NCI-H1092 treated with DMSO at 0.1 percent for 48 hours (cell line): ENCODE measurements around the gene GABBR2.

Experiments
- DNase-seq: peaks from one replicate; lab custom pipeline; 2025; lab: John Stamatoyannopoulos, UW

GABBR2 gene

DNA sequence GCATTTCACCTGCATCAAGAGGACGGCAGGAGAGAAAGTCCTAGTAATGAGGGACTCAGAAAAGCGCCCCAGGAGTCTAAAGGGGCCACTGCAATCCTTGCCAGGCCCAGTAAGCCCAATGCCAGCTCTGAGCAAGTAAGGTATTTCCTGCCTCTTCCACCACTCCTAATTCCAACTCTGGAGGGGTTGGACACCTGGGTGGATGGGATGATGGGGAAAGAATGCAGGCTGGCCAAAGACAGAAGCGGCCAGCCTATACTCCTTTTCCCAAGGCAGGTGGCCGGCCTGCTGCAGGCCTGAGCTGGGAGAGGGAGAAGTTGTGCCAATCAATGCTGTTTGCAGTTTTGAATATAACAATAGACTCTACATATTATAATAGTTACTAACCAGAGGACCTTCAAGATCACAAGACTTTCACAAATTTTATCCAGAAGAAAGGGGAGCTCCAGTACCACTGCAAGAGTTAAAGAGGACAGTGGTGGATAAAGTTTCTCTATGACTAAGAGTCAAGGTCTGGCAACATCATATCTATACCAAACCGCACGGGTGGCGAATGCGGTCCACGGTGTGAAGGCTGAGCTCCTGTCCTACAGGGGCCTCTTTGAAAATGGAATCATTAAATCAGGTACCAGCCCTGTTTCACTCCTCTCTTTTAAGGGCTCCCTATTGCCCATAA is 338.3 kb downstream of the GABBR2 start:
- no peak for DNase-seq

DNA sequence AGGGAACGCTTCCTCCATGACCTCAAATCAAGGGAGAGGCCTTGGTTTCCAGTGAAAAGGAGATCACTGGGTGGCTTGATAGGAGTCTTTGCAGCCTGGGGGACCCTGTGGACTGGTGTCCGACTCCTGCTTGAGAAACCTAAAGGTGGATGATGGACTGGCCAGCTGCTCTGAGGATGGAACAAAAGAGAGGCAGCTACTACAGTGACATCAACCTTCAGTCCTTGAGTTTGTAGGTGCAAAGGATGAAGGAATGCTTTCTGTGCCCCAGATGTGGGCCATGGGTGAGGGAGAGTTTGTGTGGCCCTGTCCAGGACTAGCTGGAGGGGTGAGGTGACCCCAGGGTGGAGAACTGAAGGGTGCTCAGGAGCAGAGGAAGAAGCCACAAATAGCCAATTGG is 338.8 kb downstream of the GABBR2 start:
- no peak for DNase-seq

DNA sequence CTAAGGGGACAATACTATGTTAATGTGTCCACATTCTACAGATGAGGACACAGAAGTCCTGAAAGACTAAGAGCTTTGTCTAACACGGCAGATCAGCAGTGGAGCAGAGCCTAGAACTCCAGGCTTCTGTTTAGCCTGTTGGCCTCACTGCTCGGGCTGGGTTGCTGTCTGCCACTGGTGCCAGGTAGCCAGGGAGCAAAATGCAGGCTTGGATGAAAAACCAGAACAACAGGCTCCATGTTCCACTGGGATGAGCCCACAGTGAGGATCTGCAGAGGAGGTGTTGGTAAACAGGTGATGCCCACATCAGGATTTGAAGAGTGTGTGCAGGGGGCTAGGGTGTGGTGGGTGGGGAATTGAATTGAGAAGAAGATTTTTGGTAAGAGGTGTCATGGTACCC is 339.3 kb downstream of the GABBR2 start:
- no peak for DNase-seq

DNA sequence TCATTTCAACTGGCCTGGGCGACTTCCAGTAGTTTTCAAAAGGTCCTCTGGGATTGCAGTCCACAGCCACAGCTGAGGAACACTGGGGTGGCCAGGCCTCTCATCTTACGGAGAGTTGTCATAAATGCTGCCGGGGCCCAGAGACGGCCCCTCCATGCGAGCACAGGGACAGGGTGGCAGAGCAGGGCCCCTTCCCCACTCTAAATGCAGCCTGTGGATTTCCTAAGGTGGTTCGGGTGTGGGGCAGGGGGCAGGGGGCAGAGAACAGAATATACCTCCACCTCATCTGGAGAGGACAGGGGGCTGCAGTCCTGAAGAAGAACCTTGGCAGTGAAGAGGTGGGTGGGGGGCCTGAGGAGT is 339.7 kb downstream of the GABBR2 start:
- no peak for DNase-seq

DNA sequence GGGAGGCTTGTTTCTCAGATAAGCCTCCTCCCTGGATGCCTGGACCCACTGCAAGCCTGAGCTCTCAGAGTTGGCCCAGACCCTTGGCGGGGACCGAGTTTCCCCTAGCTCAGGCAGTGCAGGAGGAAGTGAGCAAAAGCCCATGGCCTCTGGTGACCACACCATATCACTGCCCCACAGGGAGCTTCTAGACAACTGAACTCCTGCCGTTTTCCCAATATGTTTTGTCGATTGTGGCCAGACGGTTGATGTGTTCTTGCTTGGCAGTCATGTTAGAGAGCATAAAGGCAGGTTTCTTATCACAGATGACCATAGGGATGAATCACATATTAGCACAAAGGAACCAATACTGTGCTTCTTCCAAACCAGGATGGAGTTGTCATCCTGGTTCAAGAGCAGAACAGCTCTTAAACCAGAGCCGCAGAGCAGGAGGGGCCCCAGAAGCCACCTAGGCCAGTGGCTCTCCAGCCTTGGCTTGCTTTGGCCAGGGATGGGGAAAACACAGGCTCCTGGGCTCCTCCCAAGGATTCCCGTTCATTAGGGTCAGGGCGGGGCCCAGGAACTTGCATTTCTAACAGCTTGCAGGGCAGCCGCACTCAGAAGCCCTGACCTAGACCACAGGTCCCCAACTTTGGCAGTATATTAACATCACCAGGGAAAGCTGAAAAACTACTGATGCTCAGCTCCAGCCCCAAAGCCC is 340.2 kb downstream of the GABBR2 start:
- DNase-seq: no peak

DNA sequence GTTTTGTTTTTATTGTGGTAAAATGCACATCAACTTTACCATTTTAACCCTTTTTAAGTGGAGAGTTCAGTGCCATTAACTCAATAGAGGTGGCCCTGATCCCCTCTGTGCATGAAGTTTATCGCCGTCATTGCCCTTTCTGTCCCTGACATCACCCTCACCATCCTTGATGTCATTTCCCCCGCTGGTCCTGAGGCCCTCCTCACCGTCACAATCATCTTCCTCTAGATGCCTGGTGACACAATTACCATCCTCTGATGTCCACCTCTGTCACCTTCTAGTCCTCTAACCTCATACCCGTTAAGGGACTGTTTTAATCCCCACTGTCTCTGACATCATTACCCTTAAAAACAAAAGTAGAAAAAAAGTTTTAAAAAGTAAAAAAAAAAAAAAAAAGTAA is 340.8 kb downstream of the GABBR2 start:
- no peak for DNase-seq

DNA sequence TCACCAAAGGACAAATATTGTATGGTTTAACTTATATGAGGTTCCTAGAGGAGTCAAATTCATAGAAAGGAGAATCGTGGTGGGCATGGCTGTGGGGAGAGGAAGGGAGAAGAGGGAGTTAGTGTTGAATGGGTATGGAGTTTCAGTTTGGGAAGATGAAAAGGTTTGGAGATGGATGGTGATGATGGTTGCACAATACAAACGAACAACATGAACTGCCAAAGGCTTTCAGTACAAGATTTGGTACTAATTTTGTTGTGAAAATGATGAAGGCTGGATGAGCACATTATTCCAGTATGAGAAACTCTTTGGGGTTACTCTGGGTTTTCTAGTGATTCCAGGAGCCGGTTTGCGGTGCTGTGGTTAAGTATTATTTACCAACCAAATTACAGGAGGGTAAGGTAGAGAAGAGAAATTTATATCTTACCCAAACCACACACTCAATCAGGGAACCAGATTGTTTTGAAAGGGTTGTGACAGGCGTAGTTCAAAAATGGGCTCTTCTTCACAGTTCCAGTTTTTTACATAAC is 341.3 kb downstream of the GABBR2 start:
- no peak for DNase-seq

DNA sequence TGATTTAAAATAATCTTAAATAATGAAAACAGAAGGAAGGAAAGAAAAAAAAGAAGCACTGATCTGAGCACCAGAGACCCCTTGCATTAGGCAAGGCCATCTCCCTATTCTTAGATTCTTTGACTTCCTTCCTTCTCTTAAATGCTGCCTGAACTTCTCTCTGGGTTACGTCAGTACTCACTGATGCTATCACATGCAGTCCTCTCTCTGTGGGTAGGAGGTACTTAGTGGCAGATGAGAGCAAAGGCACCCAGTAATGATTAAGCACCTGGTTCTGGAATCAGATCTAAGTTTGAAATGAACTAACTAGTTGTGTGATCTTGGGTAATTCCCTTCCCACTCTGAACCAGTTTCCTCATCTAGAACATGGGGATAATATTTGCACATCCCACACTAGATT is 343.0 kb downstream of the GABBR2 start:
- DNase-seq: no peak

DNA sequence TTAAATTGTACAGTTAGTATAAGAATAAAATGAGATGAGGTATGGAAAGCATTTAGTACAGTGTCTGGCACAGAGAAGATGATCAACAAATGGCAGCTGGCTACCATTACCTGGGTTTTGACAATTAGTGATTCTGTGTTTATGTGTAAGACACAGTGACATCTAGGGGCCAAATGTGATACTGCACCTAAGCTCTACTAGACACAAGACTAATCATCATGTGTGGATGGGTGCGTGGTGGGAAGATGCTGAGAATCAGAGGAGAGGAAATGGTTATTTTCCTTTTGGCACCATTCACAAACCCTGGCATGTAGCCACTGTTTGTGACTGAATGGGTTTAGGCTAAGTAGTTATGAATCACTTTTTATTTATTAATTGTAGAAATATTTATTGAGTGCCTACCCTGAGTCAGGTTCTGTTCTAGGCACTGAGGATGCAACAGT is 343.5 kb downstream of the GABBR2 start:
- no peak for DNase-seq

DNA sequence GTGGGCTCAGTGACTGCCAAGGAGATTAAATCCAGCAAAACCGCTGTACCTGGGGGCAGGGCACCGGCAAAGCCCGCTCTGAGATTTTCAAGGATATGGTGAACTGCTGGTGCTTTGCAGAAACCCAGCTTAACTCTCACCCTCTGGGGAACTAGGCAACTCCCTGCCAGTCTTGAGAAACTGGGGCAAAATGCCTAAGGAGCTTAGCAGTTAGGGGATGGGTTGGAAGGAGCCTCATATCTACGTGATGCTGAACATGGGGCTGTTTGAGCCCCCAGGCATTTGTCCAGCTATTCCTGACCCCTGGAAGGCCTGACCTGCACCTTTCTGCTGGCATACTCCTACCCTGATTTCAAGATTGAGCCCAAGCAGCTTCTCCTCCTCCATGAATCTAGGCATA is 344.6 kb downstream of the GABBR2 start:
- no peak for DNase-seq

DNA sequence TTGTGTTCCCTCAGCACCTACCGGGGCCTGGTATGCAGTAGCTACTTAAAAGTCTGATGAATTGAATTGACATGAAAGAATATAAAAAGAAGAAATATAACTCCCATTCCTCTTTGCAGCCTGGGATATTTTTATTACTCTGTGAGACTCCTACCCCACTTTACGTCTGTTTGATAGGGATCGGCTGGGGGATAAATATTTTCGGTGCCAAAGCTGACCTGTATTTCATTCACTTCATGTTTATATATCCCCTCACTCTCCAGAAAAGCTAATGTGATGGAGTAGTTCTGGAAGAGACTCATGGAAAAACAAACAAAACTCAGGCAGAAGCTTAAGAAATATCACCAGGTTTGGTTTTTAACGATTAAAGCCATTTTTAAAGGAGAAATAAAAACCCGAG is 345.1 kb downstream of the GABBR2 start:
- DNase-seq: no peak

DNA sequence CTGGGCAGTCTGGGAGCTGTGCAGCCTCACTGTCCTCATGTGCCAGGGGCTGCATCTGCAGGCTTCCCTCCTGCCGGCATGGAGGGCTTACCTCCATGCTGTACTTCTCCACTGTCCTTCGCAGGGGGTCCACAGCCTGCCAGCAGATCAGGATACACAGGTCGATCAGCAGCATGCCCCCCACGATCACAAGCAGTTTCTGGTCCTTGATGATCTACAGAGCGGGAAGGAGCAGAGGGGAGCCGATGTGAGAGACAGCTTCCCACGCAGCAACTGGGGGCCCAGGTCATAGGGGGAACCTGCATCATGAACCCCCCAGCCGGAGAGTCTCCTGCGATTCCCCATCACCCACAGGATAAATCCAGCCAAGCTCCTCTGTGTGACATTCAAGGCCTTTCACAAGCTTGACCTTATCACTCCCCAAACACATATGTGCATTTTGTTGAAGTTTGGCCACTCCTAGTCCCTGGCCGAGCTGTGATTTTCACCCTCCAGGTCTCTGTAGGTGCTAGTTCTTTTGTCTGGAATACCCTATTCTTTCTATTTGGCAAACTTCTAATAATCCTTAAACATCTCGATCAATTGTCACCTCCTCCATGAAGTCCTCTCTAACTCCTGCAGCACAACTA is 346.0 kb downstream of the GABBR2 start:
- no peak for DNase-seq

DNA sequence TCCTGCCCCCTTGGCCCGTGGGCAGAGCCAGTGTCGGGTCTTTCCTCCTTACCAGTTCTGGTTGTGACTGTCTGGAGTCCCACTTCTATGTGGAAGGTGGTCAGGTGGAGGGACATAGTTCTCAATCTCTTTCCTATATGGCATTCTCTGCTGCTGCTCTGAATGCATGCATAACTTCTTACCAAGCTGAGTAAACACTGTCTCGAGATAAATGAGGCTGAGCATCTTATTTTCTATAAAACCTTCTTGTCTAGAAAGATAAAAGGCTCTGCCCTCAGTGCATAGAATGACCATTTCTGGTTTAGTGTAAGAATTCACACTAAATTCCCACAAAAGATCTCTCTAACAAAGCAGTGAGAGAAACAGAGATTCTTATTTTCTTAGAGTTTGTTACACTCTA is 347.1 kb downstream of the GABBR2 start:
- DNase-seq: no peak

DNA sequence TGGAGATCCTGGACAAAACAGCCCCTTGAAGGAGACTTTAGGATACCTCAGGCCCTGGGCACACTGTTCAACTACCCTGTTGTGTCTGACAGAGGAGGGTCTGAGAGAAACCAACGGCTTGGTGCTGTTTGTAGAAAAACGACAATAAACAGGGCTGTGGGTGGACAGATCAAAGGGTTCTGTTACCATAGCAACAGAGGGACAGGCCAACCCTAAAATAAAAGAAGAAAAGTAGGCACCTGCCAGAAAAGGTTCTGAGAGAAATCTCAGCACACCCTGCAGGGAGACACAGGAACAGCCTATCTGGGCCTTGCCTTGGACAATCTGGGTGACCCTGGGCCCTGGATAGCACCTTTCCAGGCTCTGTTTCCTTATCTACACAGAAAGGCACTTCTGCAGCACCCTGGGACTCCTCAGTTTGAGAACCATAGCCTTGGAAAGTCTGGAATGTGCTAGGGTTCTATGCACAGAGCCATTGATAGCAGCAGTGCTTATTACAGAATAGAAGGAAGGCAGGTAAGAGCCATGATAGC is 348.5 kb downstream of the GABBR2 start:
- no peak for DNase-seq

DNA sequence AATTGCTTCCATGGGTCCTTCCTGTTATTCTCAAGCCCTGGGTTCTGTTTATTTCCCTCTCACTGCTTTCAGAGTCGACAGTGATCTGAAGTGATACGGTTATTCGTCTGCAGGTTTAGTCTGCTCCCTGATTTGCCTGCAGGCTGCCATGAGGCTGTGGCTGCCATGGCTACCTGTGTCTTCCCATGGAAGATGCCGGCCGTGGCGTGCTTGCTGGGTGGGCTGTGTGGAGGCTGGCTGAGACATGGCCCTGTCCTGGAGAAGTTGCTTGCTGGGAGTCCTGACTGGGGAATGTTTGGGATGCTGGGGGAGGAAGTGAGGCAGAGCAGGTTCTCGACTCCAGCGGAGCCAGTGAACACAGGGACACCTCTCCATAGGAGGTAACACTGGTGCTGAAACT is 349.2 kb downstream of the GABBR2 start:
- DNase-seq: no peak

DNA sequence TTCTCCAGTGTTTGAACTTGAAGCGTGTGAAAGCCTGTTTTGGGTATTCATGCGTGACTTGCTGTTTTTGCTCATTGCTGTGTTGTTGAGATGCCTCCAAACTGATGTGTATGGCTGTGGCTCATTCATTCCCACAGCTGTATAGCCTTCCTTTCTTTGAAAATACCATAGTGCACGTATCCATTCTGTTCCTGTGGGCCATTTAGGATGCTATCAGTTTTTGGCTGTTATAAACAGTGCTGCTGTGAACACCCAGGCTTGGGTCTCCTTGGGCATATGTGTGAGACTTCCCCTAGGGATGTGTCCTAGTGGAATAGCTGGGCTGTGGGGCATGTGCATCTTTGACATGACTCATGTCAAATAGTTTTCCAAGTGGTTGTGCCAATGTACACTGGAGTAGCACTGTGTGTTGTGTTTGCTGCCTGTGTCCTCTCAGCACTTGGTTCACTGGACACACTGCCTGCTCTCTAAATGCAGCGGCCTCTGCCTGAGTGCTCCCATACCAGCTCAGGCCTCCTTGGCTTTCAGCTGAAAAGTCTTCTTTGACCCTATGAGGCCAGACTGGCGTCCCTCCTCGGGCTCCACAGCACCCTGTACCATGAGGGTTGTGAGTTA is 350.7 kb downstream of the GABBR2 start:
- no peak for DNase-seq

DNA sequence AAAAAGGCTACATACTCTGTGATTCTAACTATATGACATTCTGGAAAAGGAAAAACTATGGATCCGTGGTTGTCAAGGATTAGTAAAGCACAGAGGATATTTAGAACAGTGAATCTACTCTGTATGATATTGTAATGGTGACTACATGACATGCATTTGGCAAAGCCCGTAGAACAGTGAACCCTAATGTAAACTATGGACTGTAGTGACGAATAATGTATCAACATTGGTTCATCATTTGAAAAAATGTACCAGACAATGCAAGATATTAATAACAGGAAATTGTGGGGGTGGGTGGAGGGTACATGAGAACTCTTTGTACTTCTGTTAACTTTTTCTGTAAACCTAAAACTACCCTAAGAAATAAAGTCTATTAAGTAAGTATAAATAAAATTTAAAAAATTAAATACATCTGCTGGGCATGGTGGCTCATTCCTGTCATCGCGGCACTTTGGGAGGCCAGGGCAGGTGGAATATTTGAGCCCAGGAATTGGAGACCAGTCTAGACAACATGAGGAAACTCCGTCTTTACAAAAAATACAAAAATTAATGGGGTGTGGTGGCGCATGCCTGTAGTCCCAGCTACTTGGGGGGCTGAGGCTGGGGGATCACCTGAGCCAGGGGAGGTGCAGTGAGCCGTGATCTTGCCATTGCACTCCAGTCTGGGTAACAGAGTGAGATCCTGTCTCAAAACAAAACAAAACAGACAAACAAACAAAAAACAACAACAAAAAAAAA is 351.6 kb downstream of the GABBR2 start:
- no peak for DNase-seq

DNA sequence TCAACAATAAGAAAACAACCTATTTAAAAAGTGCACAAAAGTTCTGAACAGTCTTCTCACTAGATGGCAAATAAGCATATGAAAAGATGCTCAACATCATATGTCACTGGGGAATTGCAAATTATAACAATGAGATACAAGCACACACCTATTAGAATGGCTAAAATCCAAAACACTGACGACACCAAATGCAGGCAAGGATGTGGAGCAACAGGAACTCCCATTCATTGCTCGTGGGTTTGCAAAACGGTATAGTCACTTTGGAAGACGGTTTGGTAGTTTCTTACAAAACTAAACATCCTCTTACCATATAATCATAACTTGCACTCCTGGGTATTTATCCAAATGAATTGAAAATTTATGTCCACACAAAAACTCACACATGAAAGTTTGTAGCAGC is 352.4 kb downstream of the GABBR2 start:
- DNase-seq: no peak

DNA sequence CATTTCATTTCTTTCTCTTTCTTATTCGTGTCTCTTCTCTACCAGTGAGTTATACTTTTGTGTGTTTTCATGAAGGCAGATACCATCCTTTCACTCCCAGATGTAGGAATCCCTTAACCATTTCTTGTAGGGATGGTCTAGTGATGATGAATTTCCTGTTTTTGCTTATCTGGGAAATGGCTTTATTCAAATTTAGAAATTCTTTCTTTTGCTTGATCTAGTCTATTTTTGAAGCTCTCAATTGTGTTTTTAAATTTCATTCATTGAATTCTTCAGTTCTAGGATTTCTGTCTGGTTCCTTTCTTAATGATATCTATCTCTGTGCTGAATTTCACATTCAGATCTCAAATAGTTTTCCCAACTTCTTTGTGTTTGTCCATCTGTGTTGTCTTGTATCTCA is 357.4 kb downstream of the GABBR2 start:
- no peak for DNase-seq

DNA sequence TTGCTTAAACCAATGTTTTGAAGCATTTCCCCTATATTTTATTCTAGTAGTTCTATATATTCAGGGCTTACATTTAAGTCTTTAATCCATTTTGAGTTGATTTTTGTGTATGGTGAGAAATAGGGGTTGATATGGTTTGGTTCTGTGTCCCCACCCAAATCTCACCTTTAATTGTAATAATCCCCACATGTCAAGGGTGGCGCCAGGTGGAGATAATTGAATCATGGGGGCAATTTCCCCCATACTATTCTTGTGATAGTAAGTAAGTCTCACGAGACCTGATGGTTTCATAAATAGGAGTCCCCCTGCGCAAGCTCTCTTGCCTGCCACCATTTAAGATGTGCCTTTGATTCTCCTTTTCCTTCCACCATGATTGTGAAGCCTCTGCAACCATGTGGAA is 361.1 kb downstream of the GABBR2 start:
- DNase-seq: no peak

DNA sequence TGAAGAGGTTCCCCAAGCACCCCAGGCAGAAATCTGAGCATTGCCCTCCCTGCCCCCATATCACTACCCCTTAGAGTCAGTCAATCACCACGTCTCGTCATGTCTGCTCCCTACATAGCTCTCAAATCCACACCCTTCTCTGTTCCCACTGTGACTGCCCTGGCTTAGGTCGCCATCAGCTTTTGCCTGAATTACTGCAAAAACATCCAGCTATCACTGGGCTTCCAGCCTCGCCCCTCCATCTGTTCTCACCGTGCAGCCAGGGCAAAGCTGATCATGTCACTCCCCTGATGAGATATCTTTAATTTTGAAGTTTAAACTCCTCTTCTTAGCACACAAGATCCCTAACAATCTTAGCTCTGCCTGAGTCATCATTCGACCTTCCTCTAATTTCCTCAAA is 363.7 kb downstream of the GABBR2 start:
- no peak for DNase-seq

DNA sequence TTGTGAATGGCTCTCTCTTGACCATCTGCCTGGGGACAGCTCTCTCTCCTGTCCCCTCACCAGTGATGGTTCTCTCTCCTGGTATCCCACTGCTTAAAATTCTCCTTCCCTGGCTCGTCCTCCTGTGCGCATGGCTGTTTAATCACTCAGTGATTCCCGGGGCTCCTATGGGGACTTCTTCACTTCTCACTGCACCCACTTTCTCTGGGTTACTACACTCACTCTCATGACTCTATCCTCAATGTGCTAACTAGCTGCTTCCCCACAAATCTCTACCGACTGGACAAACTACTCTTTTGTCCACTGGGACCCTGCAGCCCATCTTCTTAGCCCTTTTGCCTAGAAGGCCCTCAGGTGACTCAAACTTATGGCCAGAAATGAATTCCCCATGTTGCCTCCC is 364.2 kb downstream of the GABBR2 start:
- no peak for DNase-seq
